ENCODE data around the gene PRKCE.

The PRKCE gene

DNA sequence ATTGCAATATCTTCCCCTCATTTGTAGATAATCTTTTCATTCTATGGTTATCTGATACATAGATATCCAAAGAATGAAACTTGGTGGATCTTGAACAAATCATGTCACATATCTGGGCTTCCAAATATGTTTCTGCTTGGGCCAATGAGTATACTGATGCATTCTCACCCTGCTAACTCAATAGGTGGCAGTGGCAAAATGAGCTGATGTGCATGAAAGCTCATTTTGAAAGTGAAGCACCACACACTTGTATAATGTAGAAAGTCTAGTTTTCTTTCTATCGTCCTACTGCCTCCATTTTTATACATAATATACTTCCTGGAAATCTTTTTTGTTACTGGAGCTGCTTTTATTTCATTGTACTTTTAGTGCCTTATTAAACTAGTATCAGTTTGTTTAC, 208.2 kb downstream of the PRKCE start:
- peaks cover 45% of the 10 kb centered on the region for H3K4me1 Mint-ChIP-seq

GRCh38 chr2:45860136-45861121, 209.0 kb downstream of the PRKCE start:
- DNase-seq (peak; percentile 9), ATAC-seq (peak; percentile 75)
- Mint-ChIP-seq H3K9me3 (no peaks in the 10 kb centered on the region), H3K27ac (peak overlapping the region; percentile 71), H3K4me3 (peak overlapping the region; percentile 76), H3K36me3 (ENCODE audit: low read depth) (no peaks in the 10 kb centered on the region), H3K27me3 (no peaks in the 10 kb centered on the region), H3K4me1 (peaks cover 45% of the 10 kb centered on the region)

More for the DNA sequence above, 208.2 kb downstream of the PRKCE start:
- Mint-ChIP-seq H3K27me3 (no peaks in the 10 kb centered on the region), H3K9me3 (no peaks in the 10 kb centered on the region), H3K36me3 (ENCODE audit: low read depth) (no peaks in the 10 kb centered on the region), H3K4me3 (no peak overlapping the region), H3K27ac (no peak overlapping the region)
- ATAC-seq = no peak
- DNase-seq = no peak

DNA sequence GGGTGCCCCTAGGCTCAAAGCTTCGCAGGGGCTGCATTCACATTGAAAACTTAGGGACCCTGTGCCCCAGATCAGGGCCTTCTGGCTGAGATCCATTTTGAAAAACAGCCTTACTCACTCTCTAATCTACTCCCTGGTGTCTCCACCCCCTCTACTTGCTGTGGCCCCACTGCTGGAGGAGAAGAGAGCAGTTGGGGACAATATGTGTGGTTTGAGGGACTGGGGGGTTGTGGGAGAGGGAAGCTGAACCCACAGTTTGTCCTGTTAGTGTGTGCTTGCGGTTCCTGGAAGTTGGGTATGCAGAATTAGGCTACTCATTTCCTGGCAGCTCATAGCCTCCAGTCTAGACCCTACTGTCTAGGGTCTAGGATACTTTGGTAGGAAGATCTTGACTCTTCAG, 211.4 kb downstream of the PRKCE start:
- Mint-ChIP-seq H3K36me3 (ENCODE audit: low read depth) (no peaks in the 10 kb centered on the region), H3K27ac (no peak overlapping the region), H3K4me1 (peaks cover 37% of the 10 kb centered on the region), H3K9me3 (no peaks in the 10 kb centered on the region), H3K4me3 (no peak overlapping the region), H3K27me3 (no peaks in the 10 kb centered on the region)
- no peak for DNase-seq
- ATAC-seq = no peak

- DNase-seq (no peak), ATAC-seq (no peak)
- H3K4me1 Mint-ChIP-seq = peaks cover 35% of the 10 kb centered on the region
- H3K36me3 Mint-ChIP-seq (ENCODE audit: low read depth) = no peaks in the 10 kb centered on the region
- H3K9me3 Mint-ChIP-seq = no peaks in the 10 kb centered on the region
- H3K4me3 Mint-ChIP-seq = no peak overlapping the region
- no peak overlapping the region for H3K27ac Mint-ChIP-seq
- no peaks in the 10 kb centered on the region for H3K27me3 Mint-ChIP-seq
Observed at GRCh38 chr2:45864121-45864520, 212.6 kb downstream of the PRKCE start.

- DNase-seq (no peak), ATAC-seq (no peak)
- Mint-ChIP-seq H3K36me3 (ENCODE audit: low read depth) (no peaks in the 10 kb centered on the region), H3K27ac (no peak overlapping the region), H3K4me1 (peaks cover 14% of the 10 kb centered on the region), H3K4me3 (no peak overlapping the region), H3K27me3 (no peaks in the 10 kb centered on the region), H3K9me3 (no peaks in the 10 kb centered on the region)
Observed at GRCh38 chr2:45867349-45867748, 215.9 kb downstream of the PRKCE start.

- no peak overlapping the region for H3K4me3 Mint-ChIP-seq
- H3K27ac Mint-ChIP-seq = no peak overlapping the region
- peaks cover 10% of the 10 kb centered on the region for H3K4me1 Mint-ChIP-seq
- no peaks in the 10 kb centered on the region for H3K9me3 Mint-ChIP-seq
- no peak for DNase-seq
- ATAC-seq = no peak
- H3K36me3 Mint-ChIP-seq (ENCODE audit: low read depth) = no peaks in the 10 kb centered on the region
- no peaks in the 10 kb centered on the region for H3K27me3 Mint-ChIP-seq
Observed at GRCh38 chr2:45867800-45868199, 216.3 kb downstream of the PRKCE start.

DNA sequence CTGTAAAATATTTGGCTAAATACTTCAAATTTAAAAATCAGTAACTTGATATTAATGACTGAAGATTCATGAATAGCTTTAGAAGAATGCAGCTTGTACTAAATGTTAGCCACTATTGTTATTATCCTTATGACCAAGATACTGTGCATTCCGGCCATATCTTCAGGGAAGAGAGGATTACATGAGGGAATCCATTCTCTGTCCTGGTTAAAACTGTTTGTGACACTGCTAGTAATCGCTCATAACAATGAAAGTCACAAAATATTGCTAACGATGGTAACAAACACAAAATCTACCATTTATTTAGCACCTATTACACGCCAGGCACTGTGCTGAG, 217.7 kb downstream of the PRKCE start:
- ATAC-seq (no peak), DNase-seq (no peak)
- no peak overlapping the region for H3K4me3 Mint-ChIP-seq
- no peaks in the 10 kb centered on the region for H3K27me3 Mint-ChIP-seq
- H3K36me3 Mint-ChIP-seq (ENCODE audit: low read depth) = no peaks in the 10 kb centered on the region
- H3K27ac Mint-ChIP-seq = no peak overlapping the region
- peaks cover 7% of the 10 kb centered on the region for H3K4me1 Mint-ChIP-seq
- H3K9me3 Mint-ChIP-seq = no peaks in the 10 kb centered on the region

- H3K4me1 Mint-ChIP-seq = peaks cover 7% of the 10 kb centered on the region
- peaks cover 7% of the 10 kb centered on the region for H3K36me3 Mint-ChIP-seq (ENCODE audit: low read depth)
- peaks cover 7% of the 10 kb centered on the region for H3K9me3 Mint-ChIP-seq
- H3K27me3 Mint-ChIP-seq = no peaks in the 10 kb centered on the region
- no peak for DNase-seq
- no peak overlapping the region for H3K4me3 Mint-ChIP-seq
- no peak overlapping the region for H3K27ac Mint-ChIP-seq
- no peak for ATAC-seq
Observed at GRCh38 chr2:45871025-45871424, 219.6 kb downstream of the PRKCE start.

- Mint-ChIP-seq H3K4me1 (peaks cover 7% of the 10 kb centered on the region), H3K4me3 (no peak overlapping the region), H3K9me3 (peaks cover 12% of the 10 kb centered on the region), H3K27ac (no peak overlapping the region), H3K27me3 (no peaks in the 10 kb centered on the region), H3K36me3 (ENCODE audit: low read depth) (peaks cover 12% of the 10 kb centered on the region)
- ATAC-seq (no peak), DNase-seq (no peak)
Observed at GRCh38 chr2:45871541-45871940, 220.1 kb downstream of the PRKCE start.

DNA sequence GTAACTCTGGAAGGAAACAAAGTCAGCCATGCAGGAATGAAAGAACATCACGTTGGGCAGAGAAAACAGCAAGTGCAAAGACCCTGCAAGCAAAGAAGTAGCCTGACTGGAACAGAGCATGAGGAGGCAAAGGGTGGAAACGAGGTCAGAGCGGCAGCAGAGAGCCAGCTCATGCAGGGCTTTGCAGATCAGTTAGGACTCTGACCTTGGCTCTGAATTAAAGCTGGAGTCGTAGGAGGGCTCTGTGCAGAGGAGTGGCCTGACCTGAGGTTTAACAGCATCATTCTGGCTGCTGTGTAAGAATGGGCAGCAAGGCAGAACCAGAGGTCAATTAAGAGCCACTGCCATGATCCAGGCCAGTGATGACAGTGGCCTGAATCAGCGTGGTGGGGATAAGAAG, 220.7 kb downstream of the PRKCE start:
- Mint-ChIP-seq H3K4me3 (no peak overlapping the region), H3K4me1 (peaks cover 7% of the 10 kb centered on the region), H3K36me3 (ENCODE audit: low read depth) (peaks cover 15% of the 10 kb centered on the region), H3K9me3 (peaks cover 18% of the 10 kb centered on the region), H3K27ac (no peak overlapping the region), H3K27me3 (no peaks in the 10 kb centered on the region)
- DNase-seq (no peak), ATAC-seq (no peak)

- Mint-ChIP-seq H3K9me3 (peaks cover 21% of the 10 kb centered on the region), H3K27me3 (no peaks in the 10 kb centered on the region), H3K4me3 (no peak overlapping the region), H3K36me3 (ENCODE audit: low read depth) (peaks cover 19% of the 10 kb centered on the region), H3K4me1 (no peaks in the 10 kb centered on the region), H3K27ac (no peak overlapping the region)
- no peak for ATAC-seq
- DNase-seq = no peak
Observed at GRCh38 chr2:45874344-45874743, 222.9 kb downstream of the PRKCE start.

DNA sequence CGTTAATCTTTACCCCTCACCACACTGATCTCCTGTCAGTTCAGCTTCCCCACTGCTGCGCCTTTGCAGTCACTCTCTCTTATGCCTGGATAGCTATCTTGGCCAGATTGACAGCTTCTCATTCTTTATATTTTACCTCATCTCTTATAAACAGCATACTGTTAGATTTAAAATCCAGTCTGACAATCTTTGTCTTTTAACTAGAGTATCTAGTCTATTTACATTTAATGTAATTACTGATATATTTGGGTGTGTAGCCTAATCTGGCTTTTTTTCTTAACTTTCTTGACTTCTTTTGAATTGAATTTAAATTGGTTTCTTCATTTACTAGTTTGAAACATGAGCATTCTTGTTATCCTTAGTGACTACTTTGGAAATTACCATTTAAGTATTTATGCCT, 225.1 kb downstream of the PRKCE start:
- H3K4me1 Mint-ChIP-seq = no peaks in the 10 kb centered on the region
- no peak overlapping the region for H3K27ac Mint-ChIP-seq
- DNase-seq = no peak
- no peak for ATAC-seq
- H3K36me3 Mint-ChIP-seq (ENCODE audit: low read depth) = peaks cover 19% of the 10 kb centered on the region
- no peaks in the 10 kb centered on the region for H3K27me3 Mint-ChIP-seq
- H3K9me3 Mint-ChIP-seq = peaks cover 21% of the 10 kb centered on the region
- no peak overlapping the region for H3K4me3 Mint-ChIP-seq

DNA sequence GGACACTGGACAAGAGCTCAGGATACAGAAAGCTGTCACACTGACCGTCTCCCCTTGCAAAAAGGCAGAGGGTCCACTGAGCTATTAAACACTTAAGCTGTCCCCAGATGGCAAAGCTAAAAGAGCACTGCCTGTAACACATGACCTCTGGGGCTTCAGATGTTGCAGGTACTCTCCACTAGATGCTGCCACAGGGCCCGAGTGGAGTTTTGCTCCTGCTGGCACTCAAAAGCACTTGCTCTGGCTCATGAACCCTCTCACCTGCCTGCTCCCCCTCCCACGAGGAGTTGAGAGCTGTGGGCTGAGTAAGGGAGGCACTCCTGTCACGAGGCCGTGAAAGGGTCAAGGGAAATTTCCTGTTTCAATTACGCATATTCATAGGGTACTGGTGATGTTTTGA, 227.9 kb downstream of the PRKCE start:
- Mint-ChIP-seq H3K27me3 (no peaks in the 10 kb centered on the region), H3K4me1 (no peaks in the 10 kb centered on the region), H3K9me3 (peaks cover 21% of the 10 kb centered on the region), H3K36me3 (ENCODE audit: low read depth) (peaks cover 19% of the 10 kb centered on the region), H3K27ac (no peak overlapping the region), H3K4me3 (no peak overlapping the region)
- DNase-seq (no peak), ATAC-seq (no peak)

GRCh38 chr2:45879936-45880335, 228.5 kb downstream of the PRKCE start:
- peaks cover under 1% of the 10 kb centered on the region for H3K4me1 Mint-ChIP-seq
- H3K9me3 Mint-ChIP-seq = peaks cover 21% of the 10 kb centered on the region
- peaks cover 19% of the 10 kb centered on the region for H3K36me3 Mint-ChIP-seq (ENCODE audit: low read depth)
- H3K27me3 Mint-ChIP-seq = no peaks in the 10 kb centered on the region
- no peak overlapping the region for H3K4me3 Mint-ChIP-seq
- DNase-seq (no peak), ATAC-seq (no peak)
- no peak overlapping the region for H3K27ac Mint-ChIP-seq

- Mint-ChIP-seq H3K27ac (no peak overlapping the region), H3K36me3 (ENCODE audit: low read depth) (peaks cover 5% of the 10 kb centered on the region), H3K9me3 (peaks cover 4% of the 10 kb centered on the region), H3K4me1 (peaks cover 6% of the 10 kb centered on the region), H3K4me3 (no peak overlapping the region), H3K27me3 (no peaks in the 10 kb centered on the region)
- DNase-seq (no peak), ATAC-seq (no peak)
Observed at GRCh38 chr2:45881970-45882581, 230.6 kb downstream of the PRKCE start.

All from activated naive CD8-positive, alpha-beta T cell treated with anti-CD3 and anti-CD28 coated beads, Interleukin-2, amount 50 U/mL, for 24 hours (primary cell).